Inferior parietal cortex (tissue), 1 donor: Measurements from ENCODE around the gene SCNN1B.
A peak's percentile ranks its signal among the peaks of the same experiment; 100 is the strongest.
"Not testable (repeated sequence)": the region's sequence is repeated elsewhere in the genome, so short reads cannot be mapped to it uniquely, and the experiment has no call there.

Source experiments
- DNase-seq: peaks from one replicate; pipeline ENCODE4 v3.0.0-alpha.2; 2016; ENCODE audit errors: extremely low spot score

SCNN1B gene

GRCh38 chr16:23302045-23302956 is at the start of gene SCNN1B:
Gene SCNN1B, plus strand, starts transcription at chr16:23302302. Its CDS starts 46,298 bp downstream, at chr16:23348600.
- DNase-seq = no peak

- no peak for DNase-seq
Observed at GRCh38 chr16:23252310-23252709, 49.8 kb upstream of the SCNN1B start.

GRCh38 chr16:23253650-23254049 is 48.5 kb upstream of the SCNN1B start:
- DNase-seq = not testable (repeated sequence)

GRCh38 chr16:23254338-23254737 is 47.8 kb upstream of the SCNN1B start:
- no peak for DNase-seq

GRCh38 chr16:23255000-23255399 is 47.1 kb upstream of the SCNN1B start:
- no peak for DNase-seq

GRCh38 chr16:23256440-23256839 is 45.7 kb upstream of the SCNN1B start:
- DNase-seq = no peak

- DNase-seq = no peak
Observed at GRCh38 chr16:23257682-23258081, 44.4 kb upstream of the SCNN1B start.

- DNase-seq = no peak
Observed at GRCh38 chr16:23258919-23259237, 43.2 kb upstream of the SCNN1B start.

GRCh38 chr16:23267647-23268046 is 34.5 kb upstream of the SCNN1B start:
- no peak for DNase-seq

GRCh38 chr16:23268561-23268960 is 33.5 kb upstream of the SCNN1B start:
- DNase-seq = no peak

- DNase-seq = no peak
Observed at GRCh38 chr16:23269248-23269953, 32.7 kb upstream of the SCNN1B start.

- no peak for DNase-seq
Observed at GRCh38 chr16:23270654-23271053, 31.4 kb upstream of the SCNN1B start.

GRCh38 chr16:23274968-23275367 is 27.1 kb upstream of the SCNN1B start:
- DNase-seq = no peak

GRCh38 chr16:23276821-23277220 is 25.3 kb upstream of the SCNN1B start:
- no peak for DNase-seq

- DNase-seq = no peak
Observed at GRCh38 chr16:23278031-23278430, 24.1 kb upstream of the SCNN1B start.

- peak; percentile 45 for DNase-seq
Observed at GRCh38 chr16:23279721-23280153, 22.4 kb upstream of the SCNN1B start.

GRCh38 chr16:23280483-23280967 is 21.6 kb upstream of the SCNN1B start:
- no peak for DNase-seq

- DNase-seq = no peak
Observed at GRCh38 chr16:23282568-23282967, 19.5 kb upstream of the SCNN1B start.

GRCh38 chr16:23283571-23283970 is 18.5 kb upstream of the SCNN1B start:
- DNase-seq = no peak

GRCh38 chr16:23284584-23284983 is 17.5 kb upstream of the SCNN1B start:
- DNase-seq = no peak

- no peak for DNase-seq
Observed at GRCh38 chr16:23286131-23286532, 16.0 kb upstream of the SCNN1B start.

GRCh38 chr16:23288209-23288608 is 13.9 kb upstream of the SCNN1B start:
- DNase-seq = no peak
